Fibroblast of the aortic adventitia (primary cell): Measurements from ENCODE around the gene CPS1. TPM values are rescaled to one million over a fixed set of nuclear protein-coding genes. Genes with fewer than 3 reads are reported as not detected.

Experiments used
- DNase-seq: peaks from one replicate; pipeline ENCODE4 v3.0.0-alpha.2; 2010; ENCODE audit warnings: low read depth
- H3K4me3 ChIP-seq: 2 replicates; pipeline ENCODE4 v1.5.1; 2011; ENCODE audit warnings: low read depth, mild to moderate bottlenecking, control low read depth, low read length, moderate library complexity
- total RNA-seq: library from RNA; depleted of rRNA; stranded (reverse); fragments of >200 nt; gene quantifications from 2 replicates; pipeline ENCODE4 v1.2.3, GENCODE V29; 2012; ENCODE audit warnings: low replicate concordance
- TF ChIP-seq, protein P1 (sequence below): IDR thresholded peaks from 2 replicates; pipeline ENCODE4 v1.5.1; 2011; ENCODE audit warnings: mild to moderate bottlenecking, low read length, control low read depth, inconsistent platforms; ENCODE audit not compliant: insufficient read depth

The CPS1 gene
- total RNA-seq, 1 donor, result 35.7 TPM

GRCh38 chr2:210562502-210563080, 6.2 kb downstream of the CPS1 start:
- TF ChIP-seq, protein P1, sequence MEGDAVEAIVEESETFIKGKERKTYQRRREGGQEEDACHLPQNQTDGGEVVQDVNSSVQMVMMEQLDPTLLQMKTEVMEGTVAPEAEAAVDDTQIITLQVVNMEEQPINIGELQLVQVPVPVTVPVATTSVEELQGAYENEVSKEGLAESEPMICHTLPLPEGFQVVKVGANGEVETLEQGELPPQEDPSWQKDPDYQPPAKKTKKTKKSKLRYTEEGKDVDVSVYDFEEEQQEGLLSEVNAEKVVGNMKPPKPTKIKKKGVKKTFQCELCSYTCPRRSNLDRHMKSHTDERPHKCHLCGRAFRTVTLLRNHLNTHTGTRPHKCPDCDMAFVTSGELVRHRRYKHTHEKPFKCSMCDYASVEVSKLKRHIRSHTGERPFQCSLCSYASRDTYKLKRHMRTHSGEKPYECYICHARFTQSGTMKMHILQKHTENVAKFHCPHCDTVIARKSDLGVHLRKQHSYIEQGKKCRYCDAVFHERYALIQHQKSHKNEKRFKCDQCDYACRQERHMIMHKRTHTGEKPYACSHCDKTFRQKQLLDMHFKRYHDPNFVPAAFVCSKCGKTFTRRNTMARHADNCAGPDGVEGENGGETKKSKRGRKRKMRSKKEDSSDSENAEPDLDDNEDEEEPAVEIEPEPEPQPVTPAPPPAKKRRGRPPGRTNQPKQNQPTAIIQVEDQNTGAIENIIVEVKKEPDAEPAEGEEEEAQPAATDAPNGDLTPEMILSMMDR, result no peak
- no peak overlapping the region for H3K4me3 ChIP-seq
- DNase-seq, result no peak

DNA sequence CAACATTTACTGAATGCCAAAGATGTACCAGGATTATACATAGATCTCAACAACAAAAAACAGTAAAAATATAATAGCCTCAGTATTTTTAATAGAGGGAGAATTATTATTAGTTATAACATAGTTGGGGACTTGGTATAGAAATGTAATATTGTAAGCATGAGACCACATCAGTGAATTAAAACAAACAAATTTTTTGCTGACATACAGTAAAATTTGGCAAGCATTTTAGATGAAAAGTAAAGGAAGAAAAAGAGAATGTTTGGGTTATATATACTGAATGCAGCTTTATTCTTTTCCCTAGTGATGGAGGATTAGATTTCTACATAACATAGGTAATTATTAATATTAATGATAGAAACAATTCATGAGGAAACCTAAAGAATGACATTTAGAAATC, 10.9 kb downstream of the CPS1 start:
- DNase-seq, result no peak
- TF ChIP-seq, protein P1, result no peak
- H3K4me3 ChIP-seq, result no peak overlapping the region

DNA sequence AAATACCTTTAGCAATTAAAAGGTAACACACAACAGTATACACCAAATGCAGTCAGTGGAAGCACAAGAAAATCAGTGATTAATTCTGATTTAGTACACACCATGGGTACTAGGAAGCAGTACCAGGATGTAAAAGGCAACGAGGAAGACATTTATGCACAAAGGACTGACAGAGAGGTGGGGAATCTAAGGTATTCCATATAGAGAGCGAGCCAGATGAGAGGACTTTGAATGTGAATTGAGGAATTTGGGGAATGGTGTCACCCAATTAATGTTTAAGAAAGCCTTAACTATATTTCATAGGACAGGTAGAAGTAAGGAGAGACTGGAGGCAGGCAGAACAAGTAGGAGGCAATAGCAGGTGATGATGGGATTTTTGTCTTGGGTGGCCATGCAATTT, 11.7 kb downstream of the CPS1 start:
- no peak for DNase-seq

DNA sequence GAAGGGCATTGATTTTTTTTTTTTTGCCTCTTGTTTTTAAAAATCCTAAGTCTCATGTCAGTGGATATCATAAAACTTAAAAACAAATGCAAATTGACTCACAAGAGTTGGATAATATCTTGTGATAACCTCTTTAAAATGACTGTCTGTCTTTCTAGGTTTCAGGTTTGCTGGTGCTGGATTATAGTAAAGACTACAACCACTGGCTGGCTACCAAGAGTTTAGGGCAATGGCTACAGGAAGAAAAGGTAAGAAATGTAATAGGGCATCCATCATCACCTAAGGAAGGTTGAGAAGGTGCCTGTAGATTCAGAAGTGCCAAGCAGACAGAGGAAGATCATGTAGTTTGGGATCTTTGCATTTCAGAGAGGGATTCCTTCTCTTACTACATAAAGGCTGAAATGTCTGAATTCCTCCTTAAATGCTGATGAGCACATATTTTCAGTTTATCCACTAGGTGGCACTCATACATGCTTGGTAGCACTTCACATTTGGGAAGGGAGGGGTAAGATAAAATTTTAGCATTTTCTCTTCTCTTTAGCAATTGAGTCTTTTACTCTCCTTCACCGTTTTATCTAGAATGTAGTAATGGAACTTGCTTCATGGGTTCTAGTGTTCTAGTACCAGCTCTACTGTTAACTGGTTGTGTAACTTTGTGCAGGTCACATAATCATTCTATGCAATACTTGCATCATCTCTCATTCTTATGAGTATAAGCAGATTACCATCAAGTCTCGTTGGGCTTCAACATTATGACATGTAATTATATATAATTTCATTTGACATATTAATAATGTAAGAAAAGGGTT, 21.1 kb downstream of the CPS1 start:
- DNase-seq, result peak; percentile 73
- H3K4me3 ChIP-seq, result no peak overlapping the region
- TF ChIP-seq, protein P1, result peak; percentile 81

More for the DNA sequence above, 11.7 kb downstream of the CPS1 start:
- TF ChIP-seq, protein P1, result no peak
- H3K4me3 ChIP-seq, result no peak overlapping the region

DNA sequence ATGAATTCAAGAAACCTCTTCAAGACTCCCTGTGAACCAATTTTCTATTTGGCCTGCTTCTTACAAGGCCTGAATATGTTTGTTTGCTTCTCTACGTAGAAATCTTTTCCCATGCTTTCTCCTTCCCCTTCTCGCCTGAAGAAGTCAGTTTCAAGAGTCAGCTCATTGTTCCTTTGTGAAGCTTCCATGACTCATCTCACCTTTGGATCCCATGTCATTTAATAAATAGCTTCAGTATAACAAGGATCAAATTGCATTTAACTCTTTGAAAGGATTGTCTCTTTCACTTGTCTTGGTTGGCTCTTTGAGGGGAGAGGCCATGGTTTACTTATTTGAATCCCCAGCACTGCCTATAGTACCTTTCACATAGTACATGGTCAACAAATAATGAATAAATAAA, 28.4 kb downstream of the CPS1 start:
- TF ChIP-seq, protein P1, result no peak
- peak; percentile 17 for DNase-seq

GRCh38 chr2:210586381-210586780, 30.0 kb downstream of the CPS1 start:
- no peak overlapping the region for H3K4me3 ChIP-seq
- peak; percentile 34 for DNase-seq

More for the DNA sequence above, 28.4 kb downstream of the CPS1 start:
- H3K4me3 ChIP-seq, result no peak overlapping the region

More at GRCh38 chr2:210586381-210586780, 30.0 kb downstream of the CPS1 start:
- TF ChIP-seq, protein P1, result no peak
